Bronchial epithelial cell (primary cell): ENCODE measurements around the gene TAF4. TPM values are rescaled to one million over a fixed set of nuclear protein-coding genes. Genes with fewer than 3 reads are reported as not detected.

Experiments used
- DNase-seq: peaks from one replicate; pipeline ENCODE4 v3.0.0-alpha.2; 2010; ENCODE audit warnings: low read depth
- FAIRE-seq: peaks from 2 replicates; lab custom pipeline; 2011; peaks lifted over from hg19 to GRCh38; lab: Jason Lieb, UNC
- H3K27me3 ChIP-seq: 2 replicates; pipeline ENCODE4 v1.5.1; 2011; ENCODE audit warnings: low read length; ENCODE audit not compliant: control insufficient read depth, insufficient read depth
- H3K36me3 ChIP-seq: 2 replicates; pipeline ENCODE4 v1.5.1; 2011; ENCODE audit warnings: low read length; ENCODE audit not compliant: control insufficient read depth, insufficient read depth
- H3K4me3 ChIP-seq: 2 replicates; pipeline ENCODE4 v1.5.1; 2011; ENCODE audit warnings: mild to moderate bottlenecking, low read depth, low read length, control low read depth
- CTCF ChIP-seq: IDR thresholded peaks from 2 replicates; pipeline ENCODE4 v1.5.1; 2011; ENCODE audit warnings: mild to moderate bottlenecking, moderate library complexity, low read length, control low read depth, inconsistent platforms; ENCODE audit not compliant: insufficient read depth, severe bottlenecking
- total RNA-seq: library from RNA; depleted of rRNA; stranded (reverse); fragments of >200 nt; gene quantifications from 2 replicates; pipeline ENCODE4 v1.2.1, GENCODE V29; 2014

TAF4 gene
- total RNA-seq, 1 donor from 2014 or later, result 3.2 TPM

DNA sequence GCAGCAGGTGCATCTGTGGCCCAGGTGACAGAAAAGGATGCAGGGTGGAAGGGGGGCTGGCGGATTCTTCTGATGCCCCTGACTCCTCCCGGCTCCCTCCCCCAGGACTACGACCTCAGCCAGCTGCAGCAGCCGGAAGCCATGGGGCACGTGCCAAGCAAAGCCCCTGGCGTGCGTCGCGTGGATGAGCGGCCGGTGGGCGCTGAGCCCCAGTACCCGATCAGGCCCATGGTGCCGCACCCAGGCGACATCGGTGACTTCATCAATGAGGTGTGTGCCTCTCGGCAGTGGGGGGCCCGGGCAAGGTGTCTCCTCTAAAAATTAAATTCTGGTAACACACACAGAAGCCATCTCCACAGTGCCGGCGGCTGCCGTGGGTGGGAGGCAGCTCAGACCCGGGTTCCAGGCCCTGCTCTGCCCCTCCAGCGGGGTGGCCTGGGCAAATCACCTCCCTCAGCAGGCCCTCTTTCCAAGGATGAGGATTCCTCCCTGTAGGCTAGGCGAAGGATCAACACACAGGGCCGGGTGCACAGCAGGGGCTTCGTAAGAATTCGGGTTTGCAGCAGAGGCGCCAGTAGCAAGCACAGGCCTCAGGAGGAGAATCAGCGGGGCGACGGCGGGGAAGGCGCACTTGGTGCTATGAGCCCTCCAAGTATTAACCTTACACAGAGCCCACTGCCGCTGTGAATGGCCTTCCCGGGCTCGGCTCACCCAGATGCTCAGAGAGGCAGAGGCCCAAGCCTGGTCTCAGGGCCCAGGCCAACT is 131.5 kb downstream of the TAF4 start:
- Histone ChIP-seq H3K4me3 (no peak overlapping the region), H3K27me3 (no peaks in the 10 kb centered on the region), H3K36me3 (no peaks in the 10 kb centered on the region)
- no peak for TF ChIP-seq CTCF
- DNase-seq (no peak), FAIRE-seq (no peak)

GRCh38 chr20:61933481-61933950 is 132.2 kb downstream of the TAF4 start:
- no peak for TF ChIP-seq CTCF
- Histone ChIP-seq H3K27me3 (no peaks in the 10 kb centered on the region), H3K4me3 (no peak overlapping the region), H3K36me3 (no peaks in the 10 kb centered on the region)
- no peak for DNase-seq
- no peak for FAIRE-seq

DNA sequence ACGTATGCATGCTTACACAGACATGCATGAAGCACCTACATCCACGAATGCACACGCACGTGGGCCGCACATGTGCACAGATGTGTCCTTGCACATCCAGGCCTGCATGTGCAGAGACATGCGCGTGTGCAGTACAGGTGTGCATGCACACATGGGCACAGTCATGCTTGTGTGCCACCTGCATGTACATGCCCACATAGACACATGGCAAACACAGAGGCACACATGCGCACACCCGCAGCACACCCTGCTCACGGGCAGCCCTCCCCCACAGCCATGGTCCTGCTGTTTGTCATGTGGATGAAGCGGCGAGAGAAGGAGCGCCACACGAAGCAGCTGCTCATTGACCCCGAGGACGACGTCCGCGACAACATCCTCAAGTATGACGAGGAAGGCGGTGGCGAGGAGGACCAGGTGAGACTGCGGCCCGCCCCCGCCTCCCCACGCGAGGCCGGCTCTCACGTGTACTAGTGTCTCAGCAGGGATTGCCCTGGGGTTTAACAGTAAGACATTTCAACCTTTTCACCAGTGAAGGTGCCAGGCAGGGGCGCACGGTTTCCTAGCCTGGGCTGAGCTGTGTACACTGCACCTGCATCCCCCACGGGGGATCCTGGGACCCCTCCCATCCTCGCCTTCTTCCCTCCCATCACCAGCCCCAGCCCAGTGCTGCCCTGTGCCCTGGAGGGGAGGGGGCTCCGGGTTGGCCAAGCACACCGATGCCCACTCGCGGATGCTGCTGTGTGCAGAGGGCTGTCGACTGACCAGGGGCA is 132.8 kb downstream of the TAF4 start:
- TF ChIP-seq CTCF, result no peak
- FAIRE-seq (no peak), DNase-seq (no peak)
- H3K27me3 ChIP-seq, result no peaks in the 10 kb centered on the region
- H3K4me3 ChIP-seq, result no peak overlapping the region
- H3K36me3 ChIP-seq, result no peaks in the 10 kb centered on the region

DNA sequence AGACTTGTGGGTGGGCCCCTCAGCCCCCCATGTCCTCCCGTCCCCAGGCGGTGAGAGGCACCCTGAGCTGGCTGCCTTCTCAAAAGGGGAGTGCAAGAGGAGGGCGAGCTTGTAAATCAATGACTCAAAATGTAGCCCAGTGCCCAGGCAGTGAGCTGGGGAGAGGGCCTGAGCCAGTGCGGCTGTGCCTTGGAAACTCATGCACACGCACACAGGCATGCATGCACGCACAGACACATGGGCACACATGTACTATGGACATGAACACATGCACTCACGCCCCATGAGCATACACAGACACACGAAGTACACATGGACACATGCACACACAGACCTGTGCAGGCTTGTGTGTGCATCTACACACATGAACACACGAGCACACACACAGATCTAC is 133.5 kb downstream of the TAF4 start:
- no peaks in the 10 kb centered on the region for H3K27me3 ChIP-seq
- peak; percentile 87 for FAIRE-seq
- no peak for TF ChIP-seq CTCF

DNA sequence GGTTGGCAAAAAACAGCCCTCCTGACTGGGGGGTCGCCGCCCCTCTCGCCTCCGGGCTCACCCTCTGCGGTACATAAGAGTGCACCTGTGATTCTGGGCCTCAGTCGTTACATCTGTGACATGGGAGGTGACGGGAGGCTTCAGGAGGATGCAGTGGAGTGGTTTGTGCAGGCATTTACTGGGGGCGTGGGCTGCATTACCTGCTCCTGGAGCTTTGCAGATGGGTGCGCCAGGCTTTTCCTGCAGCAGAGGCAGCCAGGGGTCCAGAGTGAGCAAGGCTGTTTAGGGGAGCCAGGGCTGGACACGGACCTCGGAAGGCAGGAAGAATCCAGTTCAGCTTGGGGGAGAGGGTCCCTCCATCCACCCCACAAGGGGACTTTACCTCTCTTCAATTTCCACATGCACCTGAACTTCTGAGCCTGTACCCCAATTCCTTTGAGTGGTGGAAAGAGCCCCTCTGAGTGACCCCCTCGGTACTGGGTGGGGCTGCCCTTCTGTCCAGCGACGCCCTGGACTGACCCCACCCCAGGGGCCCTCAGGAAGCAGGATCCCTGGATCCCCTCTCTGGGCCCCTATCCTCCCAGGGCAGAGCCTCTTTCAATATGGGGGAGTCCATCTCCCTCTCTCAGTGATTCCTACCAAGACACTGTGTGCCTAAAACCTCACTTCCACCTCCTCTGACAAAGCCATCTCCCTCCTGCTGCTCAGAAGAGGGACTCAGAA is 134.0 kb downstream of the TAF4 start:
- Histone ChIP-seq H3K4me3 (no peak overlapping the region), H3K36me3 (no peaks in the 10 kb centered on the region), H3K27me3 (no peaks in the 10 kb centered on the region)
- FAIRE-seq (no peak), DNase-seq (no peak)
- no peak for TF ChIP-seq CTCF

More for the DNA sequence above, 133.5 kb downstream of the TAF4 start:
- no peaks in the 10 kb centered on the region for H3K36me3 ChIP-seq
- H3K4me3 ChIP-seq, result no peak overlapping the region
- no peak for DNase-seq
